ENCODE measurements around the gene FARS2.

DNA sequence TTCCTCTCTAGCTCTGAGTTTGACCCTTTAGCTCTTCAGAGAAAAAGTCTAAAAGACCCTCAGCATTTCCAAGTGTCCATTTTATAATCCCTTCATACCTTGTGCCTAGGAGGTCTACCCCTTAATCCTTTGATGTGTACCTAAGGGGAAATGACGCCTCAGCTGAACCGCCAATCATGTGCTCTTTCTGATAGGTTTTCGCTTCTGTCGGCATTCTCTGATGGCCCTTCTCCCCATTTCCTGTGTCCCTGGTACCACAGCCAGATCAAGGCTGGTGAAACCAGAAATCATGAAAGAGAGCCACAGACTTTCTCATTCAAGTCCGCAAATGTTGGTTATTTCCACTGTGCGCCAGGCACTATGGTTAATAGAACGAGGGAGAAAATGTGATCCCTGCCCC lies 333.9 kb downstream of the FARS2 start:
- TF ChIP-seq, protein P1, sequence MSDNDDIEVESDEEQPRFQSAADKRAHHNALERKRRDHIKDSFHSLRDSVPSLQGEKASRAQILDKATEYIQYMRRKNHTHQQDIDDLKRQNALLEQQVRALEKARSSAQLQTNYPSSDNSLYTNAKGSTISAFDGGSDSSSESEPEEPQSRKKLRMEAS (IDR thresholded peaks at IDR 0.05; ENCODE audit: low read depth, low read length), result no peak
- TF ChIP-seq, protein P2, sequence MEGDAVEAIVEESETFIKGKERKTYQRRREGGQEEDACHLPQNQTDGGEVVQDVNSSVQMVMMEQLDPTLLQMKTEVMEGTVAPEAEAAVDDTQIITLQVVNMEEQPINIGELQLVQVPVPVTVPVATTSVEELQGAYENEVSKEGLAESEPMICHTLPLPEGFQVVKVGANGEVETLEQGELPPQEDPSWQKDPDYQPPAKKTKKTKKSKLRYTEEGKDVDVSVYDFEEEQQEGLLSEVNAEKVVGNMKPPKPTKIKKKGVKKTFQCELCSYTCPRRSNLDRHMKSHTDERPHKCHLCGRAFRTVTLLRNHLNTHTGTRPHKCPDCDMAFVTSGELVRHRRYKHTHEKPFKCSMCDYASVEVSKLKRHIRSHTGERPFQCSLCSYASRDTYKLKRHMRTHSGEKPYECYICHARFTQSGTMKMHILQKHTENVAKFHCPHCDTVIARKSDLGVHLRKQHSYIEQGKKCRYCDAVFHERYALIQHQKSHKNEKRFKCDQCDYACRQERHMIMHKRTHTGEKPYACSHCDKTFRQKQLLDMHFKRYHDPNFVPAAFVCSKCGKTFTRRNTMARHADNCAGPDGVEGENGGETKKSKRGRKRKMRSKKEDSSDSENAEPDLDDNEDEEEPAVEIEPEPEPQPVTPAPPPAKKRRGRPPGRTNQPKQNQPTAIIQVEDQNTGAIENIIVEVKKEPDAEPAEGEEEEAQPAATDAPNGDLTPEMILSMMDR (IDR thresholded peaks at IDR 0.05; ENCODE audit: low read depth, low read length), result no peak
- TF ChIP-seq POLR2A (IDR thresholded peaks at IDR 0.05; ENCODE audit: extremely low read depth, insufficient read length) (no peak), MYC (IDR thresholded peaks at IDR 0.05; ENCODE audit: low read depth, low read length) (no peak)

All from NB4 (cell line).